ENCODE results near the gene EFNA4. TPM values are rescaled to one million over a fixed set of nuclear protein-coding genes. Genes with fewer than 3 reads are reported as not detected.

The EFNA4 gene
- total and polyA plus RNA-seq, 9 of the 15 experiments (the other 6 are each of a cell fraction or from before 2014, with no cell fraction given) = 0.68 to 7.4 (median 6.1) TPM

- TF ChIP-seq, protein P1, sequence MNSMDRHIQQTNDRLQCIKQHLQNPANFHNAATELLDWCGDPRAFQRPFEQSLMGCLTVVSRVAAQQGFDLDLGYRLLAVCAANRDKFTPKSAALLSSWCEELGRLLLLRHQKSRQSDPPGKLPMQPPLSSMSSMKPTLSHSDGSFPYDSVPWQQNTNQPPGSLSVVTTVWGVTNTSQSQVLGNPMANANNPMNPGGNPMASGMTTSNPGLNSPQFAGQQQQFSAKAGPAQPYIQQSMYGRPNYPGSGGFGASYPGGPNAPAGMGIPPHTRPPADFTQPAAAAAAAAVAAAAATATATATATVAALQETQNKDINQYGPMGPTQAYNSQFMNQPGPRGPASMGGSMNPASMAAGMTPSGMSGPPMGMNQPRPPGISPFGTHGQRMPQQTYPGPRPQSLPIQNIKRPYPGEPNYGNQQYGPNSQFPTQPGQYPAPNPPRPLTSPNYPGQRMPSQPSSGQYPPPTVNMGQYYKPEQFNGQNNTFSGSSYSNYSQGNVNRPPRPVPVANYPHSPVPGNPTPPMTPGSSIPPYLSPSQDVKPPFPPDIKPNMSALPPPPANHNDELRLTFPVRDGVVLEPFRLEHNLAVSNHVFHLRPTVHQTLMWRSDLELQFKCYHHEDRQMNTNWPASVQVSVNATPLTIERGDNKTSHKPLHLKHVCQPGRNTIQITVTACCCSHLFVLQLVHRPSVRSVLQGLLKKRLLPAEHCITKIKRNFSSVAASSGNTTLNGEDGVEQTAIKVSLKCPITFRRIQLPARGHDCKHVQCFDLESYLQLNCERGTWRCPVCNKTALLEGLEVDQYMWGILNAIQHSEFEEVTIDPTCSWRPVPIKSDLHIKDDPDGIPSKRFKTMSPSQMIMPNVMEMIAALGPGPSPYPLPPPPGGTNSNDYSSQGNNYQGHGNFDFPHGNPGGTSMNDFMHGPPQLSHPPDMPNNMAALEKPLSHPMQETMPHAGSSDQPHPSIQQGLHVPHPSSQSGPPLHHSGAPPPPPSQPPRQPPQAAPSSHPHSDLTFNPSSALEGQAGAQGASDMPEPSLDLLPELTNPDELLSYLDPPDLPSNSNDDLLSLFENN (IDR thresholded peaks at IDR 0.05; ENCODE audit: low read depth in 2 of 2, low read length in 2 of 2) = no peak
- TF ChIP-seq ZNF197 (CRISPR knock-in tag; IDR thresholded peaks at IDR 0.05; ENCODE audit: low read depth) (no peak), ESRRB (CRISPR knock-in tag; IDR thresholded peaks at IDR 0.05; ENCODE audit: borderline replicate concordance) (no peak), HMG20B (CRISPR knock-in tag; IDR thresholded peaks at IDR 0.05) (no peak)
These were observed 30.5 kb downstream of the EFNA4 start (continued) for GRCh38 chr1:155093911-155094621.

DNA sequence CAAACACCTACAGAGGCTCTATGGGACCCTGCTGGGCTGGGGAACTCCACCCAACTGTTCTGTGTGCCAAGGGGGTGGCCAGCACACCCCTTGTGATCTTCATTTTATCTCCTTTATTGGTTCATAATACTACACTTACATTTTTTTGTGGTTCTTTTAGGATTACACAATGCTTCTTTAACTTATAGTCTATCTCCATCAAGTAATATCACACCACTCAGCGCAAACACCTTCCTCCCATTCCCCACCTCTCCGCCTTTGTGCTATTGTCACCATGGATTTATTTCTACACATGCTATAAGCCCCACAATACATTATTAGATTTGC is 31.0 kb downstream of the EFNA4 start:
- intact Hi-C loops (cut with micrococcal nuclease) (loop anchor here (2.0 to 10.0 kb wide), 2 partner anchors 46 to 500 kb away; partner anchors contain the start of gene DPM3), in situ Hi-C loops (cut with MboI) (loop anchor here (5.0 to 10.0 kb wide), 2 partner anchors 73 to 500 kb away; no protein-coding TSS in a partner anchor)
- peaks cover 12 to 22% of the 10 kb centered on the region in 2 experiments; a peak in 4 of 5 replicates for H3K4me1 ChIP-seq (replicated peaks in 1 of 2; ENCODE audit: control insufficient read depth in 2 of 2, insufficient read depth in 2 of 2, low read length in 2 of 2)
- no TSS peak for BruUV-seq (replicated peaks)
- ATAC-seq = no peak
- H3K4me3 ChIP-seq = no peak overlapping the region
- FAIRE-seq = no peak
- no peaks in the 10 kb centered on the region for H3K79me2 ChIP-seq (ENCODE audit: control insufficient read depth, insufficient read depth, low read length)
- 23% methylated on average over 2 of the region's 2 CpGs for WGBS (ENCODE audit: insufficient coverage, low coverage, missing lambda C conversion rate)
- no peak overlapping the region for H2AFZ ChIP-seq (ENCODE audit: low read depth, low read length)
- no peaks in the 10 kb centered on the region for H4K20me1 ChIP-seq (replicated peaks; ENCODE audit: control insufficient read depth, insufficient read depth, low read length)
- DNase-seq (ENCODE audit: extremely low read depth in 1 of 4, low spot score in 3 of 4) = no peak
- peaks cover 0 to 3% of the 10 kb centered on the region in 2 experiments; a peak in 1 of 5 replicates for H3K27me3 ChIP-seq (ENCODE audit: control insufficient read depth in 2 of 2, insufficient read depth in 2 of 2, low read length in 2 of 2)
- H3K27ac ChIP-seq (ENCODE audit: extremely low read depth, low read depth, low read length) = no peak overlapping the region
- no peak overlapping the region for H3K9ac ChIP-seq (ENCODE audit: insufficient read depth in 1 of 2, low read depth in 2 of 2, low read length in 2 of 2)
- no peaks in the 10 kb centered on the region for H3K9me3 ChIP-seq (replicated peaks; ENCODE audit: control insufficient read depth, insufficient read depth, low read depth, low read length)
- H3K4me2 ChIP-seq (ENCODE audit: insufficient read depth, low read length) = no peak overlapping the region
- TF ChIP-seq EZH2 (IDR thresholded peaks at IDR 0.05; ENCODE audit: borderline replicate concordance, low read depth, low read length) (no peak), CEBPG (CRISPR knock-in tag; IDR thresholded peaks at IDR 0.05) (no peak), CEBPG (tag; conservative IDR thresholded peaks at IDR 0.05 in 1 of 2, IDR thresholded peaks at IDR 0.05 in 1 of 2) (peak; percentile 38 to 54; a peak in 2 of 4 replicates), CEBPB (tag; IDR thresholded peaks at IDR 0.05) (peak; percentile 64)
- peaks cover 5% of the 10 kb centered on the region for H3K9me1 ChIP-seq (ENCODE audit: control insufficient read depth, insufficient read depth, low read length)
- no peaks in the 10 kb centered on the region for H3K36me3 ChIP-seq (ENCODE audit: control insufficient read depth, insufficient read depth, low read length)
- POLR2A ChIA-PET = interaction anchor here (1.3 kb wide), 1 partner anchor 36 kb away, joined by 5 read pairs; no protein-coding TSS in a partner anchor
- CTCF ChIA-PET (ENCODE audit: low intra/inter-chr PET ratio) = interaction anchor here (0.8 to 4.1 kb wide), 4 partner anchors 67 to 113 kb away, joined by 3 to 59 read pairs (median 4); partner anchors contain the start of genes THBS3 and TRIM46

Measured in K562 (cell line).